B cell (primary cell): Measurements from ENCODE around the gene ZBTB3. TPM values are rescaled to one million over a fixed set of nuclear protein-coding genes. Genes with fewer than 3 reads are reported as not detected.

ENCODE experiments used
- ATAC-seq: fragments of 200-7000 bp; cut with Tn5 transposase; one replicate; pipeline ENCODE4 v1.10.0; 2021; ENCODE audit warnings: low read depth, mild to moderate bottlenecking, moderate number of reproducible peaks, moderate library complexity
- CTCF ChIA-PET: fragments of 350-600 bp; sonication (Branson Sonifier 250); formaldehyde crosslinking; loops from one replicate; lab custom pipeline; 2021; ENCODE audit warnings: antibody characterized with exemption, inconsistent platforms; lab: Charles Lee
- POLR2A ChIA-PET: fragments of 350-600 bp; sonication (Branson Sonifier 250); formaldehyde crosslinking; loops from one replicate; lab custom pipeline; 2021; ENCODE audit warnings: antibody characterized with exemption; lab: Charles Lee
- DNase-seq: peaks from one replicate; pipeline ENCODE4 v3.0.0; 2013
- H2AFZ ChIP-seq: 2 replicates; pipeline ENCODE4 v1.6.1; 2012; ENCODE audit warnings: mild to moderate bottlenecking, low read depth, low read length; ENCODE audit not compliant: insufficient read depth, poor library complexity, severe bottlenecking
- H3K27ac ChIP-seq, 2 donors: 1 replicate in 1 of 2; 2 replicates in 1 of 2; pipeline ENCODE4 v1.5.1; 2012 to 2013; ENCODE audit warnings: low read length in 2 of 2, mild to moderate bottlenecking in 2 of 2, moderate library complexity in 1 of 2
- H3K27me3 ChIP-seq, 4 experiments: fragments of 200-600 bp in 1 of 4; sonication (generic) in 1 of 4; replicated peaks in 1 of 4; 1 replicate in 2 of 4; 2 replicates in 2 of 4; pipeline versions ENCODE4 v1.6.1 to v1.7.0; 2013 to 2016; ENCODE audit warnings: low read length in 3 of 4, mild to moderate bottlenecking in 2 of 4, mixed read lengths in 1 of 4, moderate library complexity in 1 of 4; ENCODE audit not compliant: insufficient read depth in 4 of 4, control insufficient read depth in 3 of 4; ENCODE audit errors: control extremely low read depth in 1 of 4
- H3K36me3 ChIP-seq, 2 experiments: replicated peaks in 1 of 2; 1 replicate in 1 of 2; 2 replicates in 1 of 2; pipeline versions ENCODE4 v1.6.1 to v1.7.1; 2013; ENCODE audit warnings: low read length in 1 of 2; ENCODE audit not compliant: insufficient read depth in 2 of 2, control insufficient read depth in 1 of 2; ENCODE audit errors: control extremely low read depth in 1 of 2, extremely low read depth in 1 of 2
- H3K4me1 ChIP-seq, 2 donors: fragments of 200-600 bp in 1 of 2; sonication (generic) in 1 of 2; 1 replicate in 1 of 2; 2 replicates in 1 of 2; pipeline versions ENCODE4 v1.5.1 to v1.6.1; 2013 to 2017; ENCODE audit warnings: low read length in 2 of 2; ENCODE audit not compliant: control insufficient read depth in 2 of 2, insufficient read depth in 2 of 2
- H3K4me2 ChIP-seq: replicated peaks from 2 replicates; pipeline ENCODE3; 2012; ENCODE audit warnings: mild to moderate bottlenecking, low read depth, low read length; ENCODE audit not compliant: poor library complexity, severe bottlenecking
- H3K4me3 ChIP-seq, 5 experiments: fragments of 200-600 bp in 1 of 5; sonication (generic) in 1 of 5; 1 replicate in 3 of 5; 2 replicates in 2 of 5; pipeline versions ENCODE4 v1.5.1 to v1.7.0; 2011 to 2016; ENCODE audit warnings: low read length in 4 of 5, mild to moderate bottlenecking in 4 of 5, low read depth in 2 of 5, control low read depth in 1 of 5, moderate library complexity in 1 of 5; ENCODE audit not compliant: insufficient read depth in 1 of 5; ENCODE audit errors: control extremely low read depth in 1 of 5, extremely low read depth in 1 of 5
- H3K79me2 ChIP-seq: fragments of 200-600 bp; sonication (generic); one replicate; pipeline ENCODE4 v1.6.0; 2016; ENCODE audit warnings: low read length; ENCODE audit not compliant: control insufficient read depth, insufficient read depth
- H3K9ac ChIP-seq: fragments of 200-600 bp; sonication (generic); 2 replicates; pipeline ENCODE4 v1.6.1; 2017; ENCODE audit warnings: mild to moderate bottlenecking, low read length, moderate library complexity
- H3K9me3 ChIP-seq, 3 donors: one replicate each; pipeline versions ENCODE4 v1.6.1 to v1.7.1; 2013; ENCODE audit warnings: low read length in 2 of 3; ENCODE audit not compliant: control insufficient read depth in 2 of 3, insufficient read depth in 1 of 3; ENCODE audit errors: control extremely low read depth in 1 of 3
- H4K20me1 ChIP-seq: 2 replicates; pipeline ENCODE4 v1.6.0; 2012; ENCODE audit warnings: mild to moderate bottlenecking, low read length; ENCODE audit not compliant: insufficient read depth, control insufficient read depth, poor library complexity, severe bottlenecking
- H3K27ac Mint-ChIP-seq: one replicate; pipeline ENCODE4 v1.8.0; 2021; ENCODE audit warnings: mixed read lengths
- H3K27me3 Mint-ChIP-seq: one replicate; pipeline ENCODE4 v1.8.0; 2021; ENCODE audit warnings: mixed read lengths
- H3K4me1 Mint-ChIP-seq: one replicate; pipeline ENCODE4 v1.8.0; 2021; ENCODE audit warnings: mixed read lengths
- H3K4me3 Mint-ChIP-seq: one replicate; pipeline ENCODE4 v1.8.0; 2021; ENCODE audit warnings: mixed read lengths
- H3K9me3 Mint-ChIP-seq: one replicate; pipeline ENCODE4 v1.8.0; 2022; ENCODE audit warnings: mixed read lengths; ENCODE audit not compliant: insufficient read depth
- CTCF ChIP-seq: fragments of 200-600 bp; IDR thresholded peaks from one replicate; pipeline ENCODE4 v1.8.0; 2022; ENCODE audit warnings: antibody characterized with exemption, mild to moderate bottlenecking
- EZH2 ChIP-seq: IDR thresholded peaks from 2 replicates; pipeline ENCODE4 v1.6.1; 2012; ENCODE audit warnings: borderline replicate concordance, low read depth, mild to moderate bottlenecking, moderate library complexity, low read length; ENCODE audit not compliant: insufficient read depth, poor library complexity, severe bottlenecking
- WGBS: methylation state at CpG from one replicate; pipeline ENCODE4 v1.1.5; 2013; ENCODE audit warnings: missing lambda C conversion rate; ENCODE audit not compliant: insufficient coverage; 5-methylcytosine and 5-hydroxymethylcytosine counted together
- intact Hi-C: fragments of 100-400 bp; cut with micrococcal nuclease; formaldehyde crosslinking; loops from one replicate; pipeline ENCODE4 v1.10.0; 2022
- polyA plus RNA-seq: library from polyadenylated mRNA; depleted of rRNA; stranded (reverse); fragments of >200 nt; gene quantifications from 2 replicates; pipeline ENCODE4 v1.2.3, GENCODE V29; 2012
- total RNA-seq, 2 donors: library from RNA; stranded (reverse); fragments of 120-200 nt in 1 of 2; gene quantifications; 1 replicate in 1 of 2; 2 replicates in 1 of 2; pipeline versions ENCODE4 v1.2.3 to v1.2.4, GENCODE V29; 2013 to 2022

The ZBTB3 gene
- total and polyA plus RNA-seq, 2 donors (not counting 1 experiment from before 2014, with no cell fraction given): 8.7 to 22.0 TPM

- intact Hi-C loops: no loop called here
- ChIA-PET POLR2A (no interaction called here), CTCF (no interaction called here)
- no peak overlapping the region for H2AFZ ChIP-seq
- H3K9ac ChIP-seq: no peak overlapping the region
- H3K27me3 Mint-ChIP-seq: no peaks in the 10 kb centered on the region
- DNase-seq (no peak), ATAC-seq (no peak)
- H3K4me3 ChIP-seq: no peak overlapping the region
- H3K4me1 ChIP-seq: peaks cover 27 to 29% of the 10 kb centered on the region in 2 donors
- H3K4me1 Mint-ChIP-seq: peaks cover 45% of the 10 kb centered on the region
- H3K36me3 ChIP-seq: peaks cover 7 to 73% of the 10 kb centered on the region in 2 experiments
- TF ChIP-seq EZH2: no peak
- TF ChIP-seq CTCF: no peak
- no peak overlapping the region for H3K4me2 ChIP-seq
- H3K9me3 Mint-ChIP-seq: no peaks in the 10 kb centered on the region
- H4K20me1 ChIP-seq: peaks cover 54% of the 10 kb centered on the region
- H3K27ac ChIP-seq: no peak overlapping the region
- no peak overlapping the region for H3K4me3 Mint-ChIP-seq
- WGBS: no CpG with 5 or more reads among the region's 7 CpGs
- no peaks in the 10 kb centered on the region for H3K9me3 ChIP-seq
- H3K27ac Mint-ChIP-seq: no peak overlapping the region
- peaks cover 97% of the 10 kb centered on the region for H3K79me2 ChIP-seq
- H3K27me3 ChIP-seq: no peaks in the 10 kb centered on the region
These were observed 32.0 kb downstream of the ZBTB3 start for GRCh38 chr11:62721994-62722393.

DNA sequence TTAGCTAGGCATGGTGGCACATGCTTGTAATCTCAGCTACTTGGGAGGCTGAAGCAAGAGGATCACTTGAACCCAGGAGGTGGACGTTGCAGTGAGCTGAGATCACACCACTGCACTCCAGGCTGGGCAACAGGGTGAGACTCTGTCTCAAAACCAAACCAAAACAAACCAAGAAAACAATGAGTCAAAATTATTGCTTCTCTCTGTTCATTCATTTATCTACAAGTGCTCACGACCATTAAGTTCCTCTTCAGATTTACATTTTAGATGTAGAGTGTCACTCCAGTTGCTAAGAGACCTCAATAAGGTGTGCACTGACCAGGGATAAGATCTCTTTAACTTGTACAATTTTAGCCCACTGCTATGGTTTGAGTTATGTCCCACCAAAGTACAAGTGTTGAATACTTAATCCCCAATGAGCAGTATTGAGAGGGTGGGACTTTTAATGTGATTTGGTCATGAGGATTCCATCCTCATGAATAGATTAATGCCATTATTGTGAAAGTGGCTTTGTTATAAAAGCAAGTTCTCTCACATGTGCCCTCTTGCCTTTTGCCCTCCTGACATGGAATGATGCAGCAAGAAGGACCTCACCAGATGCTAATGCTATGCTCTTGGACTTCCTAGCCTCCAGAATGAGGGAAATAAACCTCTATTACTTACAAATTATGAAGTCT is 34.5 kb downstream of the ZBTB3 start:
- ATAC-seq: no peak
- Mint-ChIP-seq H3K27me3 (no peaks in the 10 kb centered on the region), H3K9me3 (no peaks in the 10 kb centered on the region), H3K4me3 (no peak overlapping the region), H3K27ac (no peak overlapping the region), H3K4me1 (peaks cover 27% of the 10 kb centered on the region)
- TF ChIP-seq CTCF: no peak
- no peak for TF ChIP-seq EZH2
- Histone ChIP-seq H3K27ac (no peak overlapping the region), H3K79me2 (peaks cover 89% of the 10 kb centered on the region), H3K36me3 (peaks cover 9 to 97% of the 10 kb centered on the region in 2 experiments), H3K4me2 (no peak overlapping the region), H2AFZ (no peak overlapping the region), H3K4me1 (peaks cover 8 to 11% of the 10 kb centered on the region in 2 donors), H3K27me3 (no peaks in the 10 kb centered on the region), H4K20me1 (peaks cover 36% of the 10 kb centered on the region), H3K9ac (no peak overlapping the region), H3K9me3 (no peaks in the 10 kb centered on the region), H3K4me3 (no peak overlapping the region)
- 100% methylated on average over 1 of the region's 2 CpGs for WGBS
- POLR2A ChIA-PET: interaction anchor here (0.6 kb wide), 1 partner anchor 154 kb away, joined by 4 read pairs; no protein-coding TSS in a partner anchor
- CTCF ChIA-PET: interaction anchor here (0.9 kb wide), 1 partner anchor 120 kb away, joined by 3 read pairs; no protein-coding TSS in a partner anchor
- intact Hi-C loops: no loop called here
- no peak for DNase-seq
